ENCODE data around the gene TPP1.
A peak's percentile ranks its signal among the peaks of the same experiment; 100 is the strongest.

Gene TPP1

DNA sequence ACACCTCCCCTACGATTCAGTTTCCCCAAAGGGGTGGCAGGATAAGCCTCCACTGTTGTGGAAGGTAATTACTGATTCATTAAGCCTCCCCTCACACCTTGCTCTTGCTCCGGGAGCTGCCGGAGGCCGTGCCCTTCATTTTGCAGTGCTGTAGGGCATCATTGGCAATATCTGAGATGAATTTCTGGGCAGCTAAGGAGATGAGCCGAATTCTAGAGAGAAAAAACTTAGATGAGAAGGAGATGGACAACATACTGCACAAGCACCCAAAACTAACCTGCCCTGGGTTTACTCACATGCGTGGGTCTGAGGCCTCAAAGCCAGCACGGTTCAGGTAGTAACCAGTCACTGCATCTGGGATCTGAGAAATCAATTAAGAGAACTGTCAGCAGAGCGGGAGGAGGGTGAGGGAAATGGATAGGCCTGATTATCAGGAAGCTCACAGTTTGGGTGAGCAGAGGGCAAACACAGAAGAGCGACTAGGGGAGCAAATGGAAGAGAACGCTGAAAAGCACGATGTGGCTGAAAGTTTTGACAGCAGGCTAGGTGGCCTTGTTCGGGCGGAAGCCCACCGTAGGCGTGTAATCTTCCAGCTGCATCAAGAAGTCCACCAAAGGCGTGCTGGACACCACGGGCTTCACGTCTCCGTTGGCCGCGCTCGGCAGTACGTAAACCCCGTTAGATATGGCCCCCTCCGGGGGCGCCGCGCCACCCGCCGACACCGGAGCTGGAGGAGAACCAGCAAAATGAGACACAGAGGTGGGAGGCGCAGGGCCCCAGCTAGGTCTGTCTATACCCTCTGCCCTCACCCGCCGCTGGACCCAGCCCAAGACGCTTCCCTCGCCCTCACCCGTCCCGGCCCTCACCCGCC, 7.9 kb downstream of the TPP1 start:
- peak; percentile 12 for DNase-seq (ENCODE audit: low read depth)

DNA sequence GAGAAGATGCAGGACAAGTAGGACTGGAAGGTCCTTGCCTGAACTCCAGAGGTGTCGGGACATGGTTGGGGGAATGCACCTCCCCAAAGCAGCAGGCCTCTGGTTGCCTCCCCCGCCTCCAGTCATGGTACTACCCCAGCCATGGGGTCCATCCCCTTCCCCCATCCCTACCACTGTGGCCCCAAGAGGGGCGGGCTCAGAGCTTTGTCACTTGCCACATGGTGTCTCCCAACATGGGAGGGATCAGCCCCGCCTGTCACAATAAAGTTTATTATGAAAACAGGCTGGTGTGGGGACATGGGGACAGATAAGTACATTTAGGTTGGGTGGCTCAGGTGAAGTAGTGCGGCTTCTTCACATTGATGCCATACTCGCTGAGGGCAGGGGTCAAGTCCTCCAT, 8.6 kb downstream of the TPP1 start:
- no peak for DNase-seq (ENCODE audit: low read depth)

GRCh38 chr11:6609502-6610015, 9.7 kb downstream of the TPP1 start:
- DNase-seq (ENCODE audit: low read depth), result no peak

DNA sequence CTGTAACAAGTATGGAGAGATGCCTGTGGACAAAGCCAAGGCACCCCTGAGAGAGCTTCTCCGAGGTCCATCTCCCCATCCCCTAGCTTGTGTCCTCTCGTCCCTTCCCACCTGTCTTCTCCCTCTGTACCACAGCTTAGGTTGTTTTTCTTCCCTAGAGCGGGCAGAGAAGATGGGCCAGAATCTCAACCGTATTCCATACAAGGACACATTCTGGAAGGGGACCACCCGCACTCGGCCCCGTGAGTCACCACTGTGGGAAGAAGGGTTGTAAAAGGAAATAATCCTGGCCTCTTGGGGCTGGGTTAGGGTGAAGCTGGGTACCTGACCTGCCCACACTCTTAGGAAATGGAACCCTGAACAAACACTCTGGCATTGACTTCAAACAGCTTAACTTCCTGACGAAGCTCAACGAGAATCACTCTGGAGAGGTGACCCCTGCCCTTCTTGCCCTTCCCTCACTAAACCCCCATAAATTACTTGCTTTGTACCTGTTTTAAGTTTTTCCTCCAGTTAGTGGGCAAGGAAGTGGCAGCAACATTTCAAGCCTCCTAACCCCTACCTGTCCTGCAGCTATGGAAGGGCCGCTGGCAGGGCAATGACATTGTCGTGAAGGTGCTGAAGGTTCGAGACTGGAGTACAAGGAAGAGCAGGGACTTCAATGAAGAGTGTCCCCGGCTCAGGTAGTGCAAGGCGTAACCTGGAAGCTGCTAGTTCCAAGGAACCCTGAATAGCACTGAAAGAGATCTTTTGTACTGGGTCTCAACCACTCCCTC, 10.3 kb downstream of the TPP1 start:
- DNase-seq (ENCODE audit: low read depth), result no peak

GRCh38 chr11:6608011-6608410, 11.2 kb downstream of the TPP1 start:
- no peak for DNase-seq (ENCODE audit: low read depth)

DNA sequence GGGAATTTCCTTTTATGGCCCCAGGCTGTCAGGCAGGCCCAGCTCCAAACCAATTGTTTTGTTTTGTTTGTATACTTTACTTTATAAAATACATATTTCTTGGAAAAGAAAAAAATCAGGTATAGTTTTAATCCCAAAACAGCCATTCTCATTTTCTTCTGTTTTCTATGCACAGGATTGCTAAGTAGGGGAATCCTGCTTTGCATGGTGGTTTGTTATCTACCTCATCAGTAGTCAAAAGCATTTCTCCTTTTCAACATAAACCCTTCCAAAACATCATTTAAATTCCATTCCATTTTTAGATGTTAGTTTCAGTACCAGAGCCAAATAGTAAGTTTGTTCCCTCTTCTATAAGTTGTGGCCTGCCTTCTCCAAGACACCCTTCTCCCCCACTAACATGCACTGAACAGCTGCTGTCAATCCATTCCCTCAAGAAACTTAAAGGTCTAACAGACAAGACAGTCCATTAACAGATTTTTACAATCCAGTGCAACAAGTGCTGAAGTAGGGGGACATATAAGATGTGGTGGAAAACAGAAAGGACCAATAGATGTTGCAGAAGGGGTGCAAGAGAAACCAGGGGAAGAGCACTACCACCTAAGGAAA, 11.9 kb downstream of the TPP1 start:
- DNase-seq (ENCODE audit: low read depth), result no peak

DNA sequence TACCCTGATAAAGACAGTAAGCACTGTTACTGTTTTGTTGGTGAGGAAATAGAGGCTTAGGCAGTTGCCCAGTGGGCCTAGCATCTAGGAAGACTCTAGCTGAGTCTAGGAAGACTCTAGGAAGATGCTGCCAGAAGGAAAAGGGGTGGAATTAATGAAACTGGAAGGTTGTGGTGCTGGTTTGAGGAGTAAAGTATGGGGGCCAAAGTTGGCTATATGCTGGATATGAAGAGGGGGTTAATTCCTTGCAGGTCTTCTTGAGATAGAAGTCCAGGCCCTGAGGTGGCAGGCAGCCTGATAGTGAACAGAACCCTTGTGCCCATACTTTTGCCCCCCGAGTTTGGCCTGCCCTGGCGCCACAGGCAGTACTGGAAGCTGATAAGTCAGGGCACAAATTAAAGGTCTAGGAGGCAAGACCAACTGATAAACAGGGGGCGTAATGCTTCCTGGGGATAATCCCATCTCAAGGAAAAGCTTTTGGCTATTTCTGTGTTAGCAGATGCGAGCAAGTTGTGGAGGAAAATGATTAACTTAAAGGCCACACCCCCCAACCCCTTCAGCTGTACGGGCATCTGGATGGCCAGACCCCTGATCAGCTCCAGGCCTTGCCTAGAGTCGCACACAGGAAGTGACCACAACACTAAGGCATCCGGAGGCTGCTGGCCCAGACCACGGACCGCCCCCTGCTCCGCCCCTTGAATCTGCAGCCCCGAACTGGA, 12.6 kb downstream of the TPP1 start:
- peak; percentile 90 for DNase-seq (ENCODE audit: low read depth)

GRCh38 chr11:6604790-6605189, 14.4 kb downstream of the TPP1 start:
- DNase-seq (ENCODE audit: low read depth), result no peak

- peak; percentile 62 for DNase-seq (ENCODE audit: low read depth)
Observed at GRCh38 chr11:6604081-6604626, 15.1 kb downstream of the TPP1 start.

- peak; percentile 89 for DNase-seq (ENCODE audit: low read depth)
Observed at GRCh38 chr11:6603287-6604080, 15.7 kb downstream of the TPP1 start, which contains the start of the genes ILK and RRP8. Gene ILK (plus strand): TSS chr11:6603774. CDS start chr11:6604272, 498 bp downstream. Gene RRP8 (minus strand): TSS chr11:6603616. CDS start chr11:6603502, 114 bp downstream.

DNA sequence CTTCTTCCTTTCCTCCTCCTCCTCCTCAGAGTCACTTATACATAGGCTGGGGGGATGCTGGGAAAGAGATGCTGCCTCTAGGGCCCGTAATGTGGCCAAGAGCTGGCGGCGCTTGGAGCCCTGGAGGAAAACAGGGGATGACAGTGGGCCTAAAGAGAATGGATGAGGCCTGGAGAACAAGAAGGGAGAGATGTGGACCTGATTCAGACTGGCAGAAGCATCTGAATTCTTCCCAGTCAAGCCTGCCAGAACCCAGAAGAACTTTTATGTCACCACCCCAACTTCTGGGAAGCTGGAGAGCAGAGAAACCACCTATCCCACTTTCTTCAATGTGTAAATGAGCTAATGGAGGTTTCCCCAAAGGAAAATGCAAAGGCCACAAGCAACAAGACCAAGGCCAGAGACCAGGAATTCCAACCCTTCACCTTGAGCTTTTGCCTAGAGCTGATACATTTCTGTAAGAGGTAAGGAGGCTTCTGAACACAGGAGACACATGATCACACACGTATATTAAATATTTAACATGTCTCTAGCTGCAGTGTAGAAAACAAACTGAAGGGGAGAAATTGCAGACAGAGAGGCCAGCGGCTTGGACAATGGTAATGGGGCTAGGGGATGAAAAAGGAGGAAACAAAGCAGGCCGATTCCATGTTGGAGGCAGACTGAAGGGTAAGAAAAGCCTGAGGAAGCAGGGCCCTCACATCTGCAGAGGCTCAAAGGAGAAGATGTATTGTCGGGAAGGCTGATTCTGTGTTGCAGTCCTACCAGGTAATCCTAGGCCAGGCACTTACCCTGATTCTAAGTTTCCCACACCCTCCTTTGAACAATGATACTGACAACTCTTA, 16.9 kb downstream of the TPP1 start:
- DNase-seq (ENCODE audit: low read depth), result no peak

GRCh38 chr11:6601041-6601461, 18.2 kb downstream of the TPP1 start:
- no peak for DNase-seq (ENCODE audit: low read depth)

DNA sequence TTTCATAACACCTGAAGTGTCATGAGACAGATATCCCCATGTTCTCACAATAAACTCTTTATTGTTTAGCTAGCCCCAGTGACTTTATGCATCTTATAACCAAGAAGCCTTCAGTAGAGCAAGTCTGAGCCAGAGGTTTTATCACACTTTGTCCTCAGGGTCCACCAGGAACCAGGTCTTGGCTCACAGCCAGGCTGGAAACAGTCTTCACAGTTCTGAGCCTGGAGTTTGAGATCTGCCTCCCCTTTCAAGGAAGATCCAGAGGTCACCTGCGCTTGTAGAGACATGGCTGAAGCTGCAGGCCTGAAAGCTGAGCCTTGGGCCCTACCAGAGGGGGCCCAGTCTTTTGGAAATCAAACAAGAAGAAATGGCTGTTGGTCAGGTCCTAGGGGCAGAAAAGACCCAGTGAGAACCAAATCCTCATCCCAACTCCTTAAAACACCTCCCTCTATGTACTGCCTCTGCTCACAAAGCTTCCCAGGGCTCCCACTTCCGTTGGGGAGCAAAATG, 19.3 kb downstream of the TPP1 start:
- DNase-seq (ENCODE audit: low read depth), result no peak

DNA sequence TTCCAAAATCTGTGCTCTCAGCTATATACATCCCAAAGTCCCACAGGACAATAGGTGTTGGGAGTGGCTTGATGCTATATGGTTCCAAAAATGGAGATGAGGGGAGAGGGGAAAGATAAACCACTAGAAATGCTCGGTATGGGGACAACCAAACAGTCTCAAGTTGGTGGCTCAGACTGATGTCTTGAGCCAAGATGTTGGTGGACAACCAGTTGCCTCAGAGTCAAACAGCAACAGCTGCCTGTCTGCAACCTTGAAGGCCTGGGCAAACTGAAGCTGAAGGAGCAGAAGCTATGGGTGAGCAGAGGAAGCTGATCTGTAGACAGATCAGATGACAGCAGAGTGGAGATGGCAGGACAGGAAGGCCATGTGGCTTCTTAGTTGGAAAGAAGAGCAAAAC, 19.8 kb downstream of the TPP1 start:
- DNase-seq (ENCODE audit: low read depth), result no peak

DNA sequence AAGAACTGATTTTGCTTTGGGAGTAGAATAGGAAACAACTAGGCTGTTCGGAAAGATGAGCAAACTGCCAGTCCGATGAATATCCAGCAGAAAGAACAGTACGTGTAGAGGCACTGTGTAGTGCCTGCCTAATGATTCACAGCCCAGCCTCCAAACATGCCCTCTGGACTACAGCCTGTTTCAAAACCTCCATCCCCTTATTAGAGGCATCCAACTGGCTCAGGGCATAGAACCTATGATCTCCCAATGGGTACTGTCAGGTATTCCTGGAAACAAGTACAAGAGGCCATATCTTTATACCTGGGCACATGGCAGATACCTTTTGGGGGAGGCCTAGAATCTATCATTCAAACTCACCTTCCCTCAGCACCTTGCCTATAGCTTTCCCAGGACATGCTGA, 20.7 kb downstream of the TPP1 start:
- DNase-seq (ENCODE audit: low read depth), result no peak

DNA sequence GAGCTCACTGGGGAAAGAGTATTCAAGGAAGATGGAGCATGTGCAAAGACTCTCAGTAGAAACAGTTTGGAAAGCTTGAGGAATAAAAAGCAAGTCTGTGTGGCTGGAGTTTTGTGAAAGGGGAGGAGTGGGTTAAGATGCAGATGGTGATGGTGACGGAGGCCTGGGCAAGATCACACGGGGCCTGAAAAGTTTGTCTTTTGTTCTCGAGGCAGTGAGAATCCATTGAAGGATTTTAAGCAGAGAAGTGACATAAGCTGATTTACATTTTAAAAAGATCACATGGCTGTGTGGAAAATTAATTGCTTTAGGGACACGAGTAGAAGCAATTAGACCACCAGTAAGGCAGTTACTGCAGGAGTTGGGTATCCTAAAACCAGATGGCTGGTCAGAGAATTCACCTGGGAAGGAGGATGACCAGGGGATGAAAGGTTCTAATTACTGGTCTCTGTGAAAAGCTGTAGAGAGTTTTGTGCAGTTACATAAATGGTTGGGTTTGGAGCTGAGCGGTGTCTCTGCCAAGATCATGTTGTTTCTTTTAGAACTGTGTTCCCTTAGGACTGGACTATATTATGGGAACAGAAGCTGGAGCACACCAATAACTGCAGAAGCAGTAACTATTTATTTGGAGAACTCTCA, 22.9 kb downstream of the TPP1 start:
- DNase-seq (ENCODE audit: low read depth), result no peak

- DNase-seq (ENCODE audit: low read depth), result no peak
Observed at GRCh38 chr11:6594142-6594768, 25.0 kb downstream of the TPP1 start.

GRCh38 chr11:6588018-6588417, 31.2 kb downstream of the TPP1 start:
- no peak for DNase-seq (ENCODE audit: low read depth)

Data from fibroblast of gingiva (primary cell).